ENCODE measurements around the gene CWC15. TPM values are rescaled to one million over a fixed set of nuclear protein-coding genes. Genes with fewer than 3 reads are reported as not detected.

CWC15 gene
- total and polyA plus RNA-seq, 2 donors (not counting 3 experiments of a cell fraction or from before 2014, with no cell fraction given): 16.9 to 72.0 TPM

DNA sequence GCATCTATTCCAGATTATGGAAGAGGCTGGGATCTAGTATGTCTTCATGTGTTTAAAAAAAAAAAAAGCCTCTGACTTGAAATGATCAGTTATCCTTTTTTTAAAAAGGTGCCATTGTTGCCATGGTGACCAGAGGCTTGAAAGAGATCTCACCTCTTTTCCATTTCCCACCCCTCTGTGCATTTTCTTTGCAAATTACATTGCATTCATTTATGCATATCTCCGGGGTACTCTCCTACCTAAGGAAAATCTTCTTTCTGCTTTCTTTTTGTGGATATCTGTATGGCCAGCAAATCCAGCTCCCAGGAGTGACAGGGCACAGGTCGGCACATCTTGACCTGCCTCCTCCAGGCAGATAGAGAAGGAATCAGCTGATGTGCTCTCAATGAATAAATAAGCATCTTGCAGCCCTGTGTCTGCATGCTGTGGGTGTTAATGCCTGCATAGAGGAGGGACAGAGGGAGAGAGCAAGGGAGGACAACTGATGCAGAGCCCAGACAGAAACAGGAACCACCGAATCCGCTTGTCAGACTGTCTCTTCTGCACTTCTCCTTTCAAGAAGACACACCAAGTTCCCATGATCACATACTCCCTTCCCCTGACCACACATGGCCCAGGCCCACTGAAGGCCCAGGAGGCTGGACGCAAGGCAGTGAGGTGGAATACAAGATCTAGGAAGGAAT lies 50.9 kb downstream of the CWC15 start:
- CTCF ChIA-PET: interaction anchor here (1.6 kb wide), 1 partner anchor 25 kb away, joined by 6 read pairs; no protein-coding TSS in a partner anchor
- no peaks in the 10 kb centered on the region for H3K79me2 ChIP-seq (ENCODE audit: control insufficient read depth, insufficient read depth, low read length)
- peaks cover 27% of the 10 kb centered on the region for H3K4me1 ChIP-seq (ENCODE audit: control insufficient read depth, extremely low read depth, insufficient read depth, low read length)
- no peaks in the 10 kb centered on the region for H3K9me1 ChIP-seq (replicated peaks; ENCODE audit: control insufficient read depth, extremely low read depth, insufficient read depth, low read length)
- no peak overlapping the region for H3K27ac ChIP-seq (ENCODE audit: insufficient read depth, low read depth, low read length)
- dilution Hi-C loops (cut with MboI; ENCODE audit: extremely low pct_ligation_motif_present, low sequenced_read_pairs): no loop called here
- POLR2A ChIA-PET: no interaction called here
- H3K36me3 ChIP-seq (ENCODE audit: control insufficient read depth in 2 of 2, extremely low read depth in 1 of 2, insufficient read depth in 2 of 2, low read length in 2 of 2): no peaks in the 10 kb centered on the region
- H4K20me1 ChIP-seq (replicated peaks; ENCODE audit: control insufficient read depth, extremely low read depth, insufficient read depth, low read length): no peaks in the 10 kb centered on the region
- H2AFZ ChIP-seq (ENCODE audit: low read depth, low read length): no peak overlapping the region
- no TSS peak for BruUV-seq (replicated peaks)
- no peaks in the 10 kb centered on the region for H3K27me3 ChIP-seq (ENCODE audit: control insufficient read depth in 2 of 2, insufficient read depth in 2 of 2, low read length in 2 of 2)
- TF ChIP-seq EZH2 (IDR thresholded peaks at IDR 0.05; ENCODE audit: borderline replicate concordance, low read depth, low read length, severe bottlenecking): no peak
- TF ChIP-seq POLR2AphosphoS5 (IDR thresholded peaks at IDR 0.05; ENCODE audit: insufficient read depth, low read depth, low read length): no peak
- TF ChIP-seq FOS (IDR thresholded peaks at IDR 0.05; ENCODE audit: borderline replicate concordance, insufficient read depth, low read length): no peak
- no peak for TF ChIP-seq GATA2 (IDR thresholded peaks at IDR 0.05; ENCODE audit: insufficient read depth, insufficient read length, low read depth, low read length)
- TF ChIP-seq JUN (IDR thresholded peaks at IDR 0.05; ENCODE audit: borderline replicate concordance, insufficient read depth, insufficient read length, low read depth): no peak
- TF ChIP-seq, protein P1, sequence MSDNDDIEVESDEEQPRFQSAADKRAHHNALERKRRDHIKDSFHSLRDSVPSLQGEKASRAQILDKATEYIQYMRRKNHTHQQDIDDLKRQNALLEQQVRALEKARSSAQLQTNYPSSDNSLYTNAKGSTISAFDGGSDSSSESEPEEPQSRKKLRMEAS (IDR thresholded peaks at IDR 0.05; ENCODE audit: insufficient read depth, insufficient read length): no peak
- TF ChIP-seq, protein P2, sequence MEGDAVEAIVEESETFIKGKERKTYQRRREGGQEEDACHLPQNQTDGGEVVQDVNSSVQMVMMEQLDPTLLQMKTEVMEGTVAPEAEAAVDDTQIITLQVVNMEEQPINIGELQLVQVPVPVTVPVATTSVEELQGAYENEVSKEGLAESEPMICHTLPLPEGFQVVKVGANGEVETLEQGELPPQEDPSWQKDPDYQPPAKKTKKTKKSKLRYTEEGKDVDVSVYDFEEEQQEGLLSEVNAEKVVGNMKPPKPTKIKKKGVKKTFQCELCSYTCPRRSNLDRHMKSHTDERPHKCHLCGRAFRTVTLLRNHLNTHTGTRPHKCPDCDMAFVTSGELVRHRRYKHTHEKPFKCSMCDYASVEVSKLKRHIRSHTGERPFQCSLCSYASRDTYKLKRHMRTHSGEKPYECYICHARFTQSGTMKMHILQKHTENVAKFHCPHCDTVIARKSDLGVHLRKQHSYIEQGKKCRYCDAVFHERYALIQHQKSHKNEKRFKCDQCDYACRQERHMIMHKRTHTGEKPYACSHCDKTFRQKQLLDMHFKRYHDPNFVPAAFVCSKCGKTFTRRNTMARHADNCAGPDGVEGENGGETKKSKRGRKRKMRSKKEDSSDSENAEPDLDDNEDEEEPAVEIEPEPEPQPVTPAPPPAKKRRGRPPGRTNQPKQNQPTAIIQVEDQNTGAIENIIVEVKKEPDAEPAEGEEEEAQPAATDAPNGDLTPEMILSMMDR (IDR thresholded peaks at IDR 0.05; ENCODE audit: extremely low read depth in 1 of 2, insufficient read depth in 1 of 2, low read depth in 1 of 2, low read length in 2 of 2): no peak
- TF ChIP-seq MYC (IDR thresholded peaks at IDR 0.05; ENCODE audit: low read depth, low read length): no peak
- no peak for TF ChIP-seq POLR2A (IDR thresholded peaks at IDR 0.05; ENCODE audit: low read depth, low read length)
- DNase-seq (ENCODE audit: low read depth, low spot score) (no peak), FAIRE-seq (no peak)
- intact Hi-C loops (cut with micrococcal nuclease): no loop called here
- no peak overlapping the region for H3K4me3 ChIP-seq (replicated peaks in 1 of 3; ENCODE audit: insufficient read depth in 1 of 3, low read depth in 1 of 3, low read length in 3 of 3)
- no peak overlapping the region for H3K4me2 ChIP-seq (ENCODE audit: insufficient read depth, low read length)
- no peaks in the 10 kb centered on the region for H3K9me3 ChIP-seq (replicated peaks; ENCODE audit: control insufficient read depth, insufficient read depth, low read length)
- H3K9ac ChIP-seq (replicated peaks; ENCODE audit: extremely low read depth, insufficient read depth, low read length): no peak overlapping the region

All from endothelial cell of umbilical vein (primary cell).